ENCODE measurements around the gene VGLL3. TPM values are rescaled to one million over a fixed set of nuclear protein-coding genes. Genes with fewer than 3 reads are reported as not detected.

The VGLL3 gene
- total RNA-seq, 1 experiment from 2014 or later, result 0.10 TPM

- Histone ChIP-seq H3K4me1 (ENCODE audit: control insufficient read depth in 1 of 2, insufficient read depth in 2 of 2, low read length in 2 of 2) (no peaks in the 10 kb centered on the region), H2AFZ (ENCODE audit: low read depth, low read length, poor library complexity, severe bottlenecking) (no peak overlapping the region), H3K36me3 (ENCODE audit: control insufficient read depth in 1 of 2, insufficient read depth in 2 of 2, low read length in 2 of 2) (no peaks in the 10 kb centered on the region), H3K9me2 (ENCODE audit: insufficient read depth) (no peaks in the 10 kb centered on the region), H3K4me2 (ENCODE audit: low read length) (no peak overlapping the region), H3K4me3 (replicated peaks in 1 of 2; ENCODE audit: low read depth in 1 of 2, low read length in 2 of 2) (no peak overlapping the region), H3K9me3 (ENCODE audit: control insufficient read depth in 1 of 2, insufficient read depth in 1 of 2, low read depth in 1 of 2, low read length in 2 of 2) (no peaks in the 10 kb centered on the region), H4K20me1 (ENCODE audit: insufficient read depth) (no peaks in the 10 kb centered on the region), H3K9ac (ENCODE audit: low read length) (no peak overlapping the region), H3K79me2 (ENCODE audit: insufficient read depth, low read length) (no peaks in the 10 kb centered on the region), H3K27ac (ENCODE audit: low read depth, low read length) (no peak overlapping the region), H3K27me3 (ENCODE audit: insufficient read depth, low read length) (no peaks in the 10 kb centered on the region)
- RAD21 ChIA-PET (ENCODE audit: low non-redundant PET in 1 of 2, low total read pairs in 2 of 2, uncharacterized antibody in 2 of 2, unreplicated experiment in 2 of 2), result no interaction called here
- CTCF ChIA-PET, result no interaction called here
- no peak for DNase-seq (ENCODE audit: low read depth, low spot score)
- no TSS peak for BruUV-seq (replicated peaks)
- POLR2A ChIA-PET, result no interaction called here
- intact Hi-C loops (cut with micrococcal nuclease), result no loop called here
- TF ChIP-seq POLR2AphosphoS5 (IDR thresholded peaks at IDR 0.05; ENCODE audit: low read depth, low read length), result no peak
- TF ChIP-seq ZBTB33 (IDR thresholded peaks at IDR 0.05; ENCODE audit: extremely low read depth, insufficient replicate concordance, low read length), result no peak
- no peak for TF ChIP-seq RAD21 (IDR thresholded peaks at IDR 0.05; ENCODE audit: low read depth)
- TF ChIP-seq CTCF (IDR thresholded peaks at IDR 0.05 in 2 of 3, conservative IDR thresholded peaks at IDR 0.05 in 1 of 3; ENCODE audit: borderline replicate concordance in 1 of 3, insufficient read depth in 1 of 3, low read depth in 2 of 3, low read length in 2 of 3), result no peak
- no peak for TF ChIP-seq SRF (IDR thresholded peaks at IDR 0.05; ENCODE audit: low read depth)
- TF ChIP-seq CBX3 (IDR thresholded peaks at IDR 0.05; ENCODE audit: low read depth), result no peak
- no peak for TF ChIP-seq REST (IDR thresholded peaks at IDR 0.05; ENCODE audit: low read depth)
- no peak for TF ChIP-seq EGR1 (IDR thresholded peaks at IDR 0.05; ENCODE audit: low read depth)
- TF ChIP-seq ZNF274 (IDR thresholded peaks at IDR 0.05; ENCODE audit: low read depth, low read length), result no peak
- no peak for TF ChIP-seq ATF3 (IDR thresholded peaks at IDR 0.05)
- no peak for TF ChIP-seq SP1 (IDR thresholded peaks at IDR 0.05; ENCODE audit: low read depth)
- TF ChIP-seq MAX (IDR thresholded peaks at IDR 0.05), result no peak
- no peak for TF ChIP-seq JUND (IDR thresholded peaks at IDR 0.05)
- TF ChIP-seq EZH2 (IDR thresholded peaks at IDR 0.05), result no peak
- TF ChIP-seq SIN3A (IDR thresholded peaks at IDR 0.05; ENCODE audit: low read depth), result no peak
- TF ChIP-seq YY1 (IDR thresholded peaks at IDR 0.05; ENCODE audit: extremely low read depth, insufficient replicate concordance, low read depth, low read length), result no peak
- no peak for TF ChIP-seq TCF7L2 (IDR thresholded peaks at IDR 0.05; ENCODE audit: borderline replicate concordance, extremely low read depth, insufficient read depth, insufficient read length)
- TF ChIP-seq FOSL1 (IDR thresholded peaks at IDR 0.05; ENCODE audit: low read depth), result no peak
- TF ChIP-seq CEBPB (IDR thresholded peaks at IDR 0.05; ENCODE audit: low read depth), result no peak
- ATAC-seq, result no peak
Measured at GRCh38 chr3:86961297-86961696, 29.7 kb downstream of the VGLL3 start.
